Measurements from ENCODE around the gene CC2D1A.

CC2D1A gene

DNA sequence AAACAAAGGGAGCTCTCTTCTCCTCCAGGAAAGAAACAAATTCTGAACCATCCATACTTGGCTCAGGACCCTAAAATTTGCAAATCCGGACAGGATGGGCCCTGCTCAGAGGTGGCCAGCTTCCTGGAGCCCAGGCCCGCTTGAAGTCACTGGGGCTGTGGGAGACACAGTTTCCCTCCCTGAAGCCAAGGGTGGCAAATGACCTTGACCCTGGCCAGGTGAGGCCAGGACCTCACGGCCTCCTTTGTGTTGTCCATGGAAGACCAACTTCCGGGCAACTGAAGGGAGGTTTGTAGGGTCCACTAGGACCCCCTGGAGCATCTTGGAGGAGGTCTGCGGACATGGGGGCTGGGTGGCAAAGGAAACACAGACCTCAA is 23.6 kb upstream of the CC2D1A start:
- no peaks in the 10 kb centered on the region for H3K27me3 Mint-ChIP-seq
- DNase-seq (ENCODE audit: low spot score in 2 of 2) (no peak), ATAC-seq (replicated peaks; ENCODE audit: extremely low read depth, poor library complexity, severe bottlenecking) (no peak)
- peaks cover 60% of the 10 kb centered on the region for H3K4me1 Mint-ChIP-seq
- peak overlapping the region; percentile 75 for H3K27ac Mint-ChIP-seq (ENCODE audit: low read depth)
- H3K36me3 Mint-ChIP-seq (ENCODE audit: insufficient read depth), result peaks cover 2% of the 10 kb centered on the region
- peak overlapping the region; percentile 67 for H3K4me3 Mint-ChIP-seq
- H3K9me3 Mint-ChIP-seq, result no peaks in the 10 kb centered on the region

- Mint-ChIP-seq H3K27ac (ENCODE audit: low read depth) (no peak overlapping the region), H3K9me3 (no peaks in the 10 kb centered on the region), H3K27me3 (no peaks in the 10 kb centered on the region), H3K36me3 (ENCODE audit: insufficient read depth) (peaks cover 2% of the 10 kb centered on the region), H3K4me1 (peaks cover 62% of the 10 kb centered on the region), H3K4me3 (peak overlapping the region; percentile 67)
- ATAC-seq (replicated peaks; ENCODE audit: extremely low read depth, poor library complexity, severe bottlenecking) (no peak), DNase-seq (ENCODE audit: low spot score in 2 of 2) (no peak)
Observed at GRCh38 chr19:13882836-13883235, 23.2 kb upstream of the CC2D1A start.

DNA sequence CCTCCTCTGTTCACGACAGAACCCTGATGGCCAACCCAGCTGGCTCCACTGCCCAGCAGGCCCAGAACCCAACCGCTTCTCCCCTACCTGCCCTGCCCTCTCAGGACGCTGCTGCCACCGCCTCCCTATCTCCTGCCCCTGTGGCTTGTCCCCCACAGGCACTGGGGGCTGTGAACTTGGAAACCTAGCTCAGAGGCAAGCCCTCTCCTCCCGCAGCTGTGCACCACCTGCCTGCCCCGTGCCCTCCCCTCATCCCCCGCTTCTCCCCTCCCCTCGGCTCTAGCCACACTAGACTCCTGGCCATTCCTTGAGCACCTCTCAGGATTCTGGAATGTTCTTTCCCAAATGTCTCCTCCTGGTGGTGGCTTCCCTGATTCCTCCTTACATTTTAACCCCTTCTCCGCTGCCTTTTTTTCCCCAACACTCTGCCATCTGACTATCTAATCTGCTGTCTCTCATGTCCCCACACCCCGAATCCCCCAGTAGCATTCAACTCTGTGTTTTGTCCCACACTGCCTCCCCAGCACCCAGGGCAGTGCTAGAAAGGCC is 22.4 kb upstream of the CC2D1A start:
- no peaks in the 10 kb centered on the region for H3K9me3 Mint-ChIP-seq
- peaks cover 62% of the 10 kb centered on the region for H3K4me1 Mint-ChIP-seq
- H3K27ac Mint-ChIP-seq (ENCODE audit: low read depth), result peak overlapping the region; percentile 91
- no peak for DNase-seq (ENCODE audit: low spot score in 2 of 2)
- ATAC-seq (replicated peaks; ENCODE audit: extremely low read depth, poor library complexity, severe bottlenecking), result no peak
- no peaks in the 10 kb centered on the region for H3K27me3 Mint-ChIP-seq
- no peak overlapping the region for H3K4me3 Mint-ChIP-seq
- peaks cover 2% of the 10 kb centered on the region for H3K36me3 Mint-ChIP-seq (ENCODE audit: insufficient read depth)

- Mint-ChIP-seq H3K4me1 (peaks cover 61% of the 10 kb centered on the region), H3K27me3 (no peaks in the 10 kb centered on the region), H3K36me3 (ENCODE audit: insufficient read depth) (peaks cover 2% of the 10 kb centered on the region), H3K9me3 (no peaks in the 10 kb centered on the region), H3K4me3 (no peak overlapping the region), H3K27ac (ENCODE audit: low read depth) (peak overlapping the region; percentile 91)
- ATAC-seq (replicated peaks; ENCODE audit: extremely low read depth, poor library complexity, severe bottlenecking), result no peak
- DNase-seq (ENCODE audit: low spot score in 2 of 2), result no peak
Observed at GRCh38 chr19:13884726-13885591, 21.0 kb upstream of the CC2D1A start.

DNA sequence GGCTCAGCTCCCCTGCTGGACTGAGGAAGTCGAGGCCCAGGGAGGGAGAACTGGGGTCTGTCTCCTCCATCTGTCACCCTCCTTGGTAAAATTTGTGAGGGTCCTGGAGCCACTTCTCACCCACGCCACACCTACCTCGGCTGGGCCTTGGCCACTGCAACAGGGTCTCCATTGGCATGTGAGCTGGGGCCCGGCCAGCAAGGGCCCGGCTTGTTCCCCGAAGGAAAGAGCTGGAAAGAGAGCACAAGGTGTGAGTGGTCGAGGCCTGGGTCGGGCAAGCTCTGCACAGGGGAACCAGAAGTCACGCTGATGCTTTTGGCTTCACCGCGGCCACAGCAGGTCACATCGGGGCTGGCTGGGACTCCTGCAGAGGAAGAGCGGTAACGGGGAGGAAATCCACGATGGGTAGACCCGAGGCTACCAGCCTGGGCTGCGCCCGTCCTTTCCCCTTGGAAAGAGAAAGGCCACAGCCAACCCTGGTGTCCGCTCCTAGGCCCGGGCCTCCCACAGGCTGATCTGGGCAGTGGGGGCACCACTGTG is 20.1 kb upstream of the CC2D1A start:
- Mint-ChIP-seq H3K9me3 (no peaks in the 10 kb centered on the region), H3K27ac (ENCODE audit: low read depth) (peak overlapping the region; percentile 91), H3K4me3 (peak overlapping the region; percentile 70), H3K4me1 (peaks cover 52% of the 10 kb centered on the region), H3K27me3 (no peaks in the 10 kb centered on the region), H3K36me3 (ENCODE audit: insufficient read depth) (peaks cover 2% of the 10 kb centered on the region)
- no peak for ATAC-seq (replicated peaks; ENCODE audit: extremely low read depth, poor library complexity, severe bottlenecking)
- DNase-seq (ENCODE audit: low spot score in 2 of 2), result no peak

- ATAC-seq (replicated peaks; ENCODE audit: extremely low read depth, poor library complexity, severe bottlenecking), result peak; percentile 97
- Mint-ChIP-seq H3K27me3 (no peaks in the 10 kb centered on the region), H3K4me3 (peak overlapping the region; percentile 70), H3K4me1 (peaks cover 41% of the 10 kb centered on the region), H3K9me3 (no peaks in the 10 kb centered on the region), H3K36me3 (ENCODE audit: insufficient read depth) (peaks cover 2% of the 10 kb centered on the region), H3K27ac (ENCODE audit: low read depth) (peak overlapping the region; percentile 91)
- peak in 1 of 2 donors; percentile 72 for DNase-seq (ENCODE audit: low spot score in 2 of 2)
Observed at GRCh38 chr19:13887018-13887436, 19.0 kb upstream of the CC2D1A start.

DNA sequence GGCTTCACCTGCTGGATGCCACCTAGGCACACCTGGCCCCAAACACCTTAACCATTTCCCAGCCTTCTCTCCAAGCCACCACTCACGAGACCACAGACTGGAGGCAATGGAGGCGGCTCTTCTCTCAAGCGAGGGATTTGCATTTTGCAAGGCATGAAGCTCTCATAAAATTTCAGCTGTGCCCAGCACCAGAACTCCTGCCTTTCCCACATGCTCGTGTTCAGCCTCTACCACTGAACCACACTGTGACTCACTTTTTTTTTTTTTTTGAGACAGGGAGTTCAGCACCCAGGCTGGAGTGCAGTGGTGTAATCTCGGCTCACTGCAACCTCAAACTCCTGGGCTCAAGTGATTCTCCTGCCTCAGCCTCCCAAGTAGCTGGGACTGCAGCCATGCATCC is 18.5 kb upstream of the CC2D1A start:
- no peak for DNase-seq (ENCODE audit: low spot score in 2 of 2)
- H3K4me3 Mint-ChIP-seq, result peak overlapping the region; percentile 70
- peaks cover 2% of the 10 kb centered on the region for H3K36me3 Mint-ChIP-seq (ENCODE audit: insufficient read depth)
- peak; percentile 69 for ATAC-seq (replicated peaks; ENCODE audit: extremely low read depth, poor library complexity, severe bottlenecking)
- peaks cover 36% of the 10 kb centered on the region for H3K4me1 Mint-ChIP-seq
- peak overlapping the region; percentile 91 for H3K27ac Mint-ChIP-seq (ENCODE audit: low read depth)
- no peaks in the 10 kb centered on the region for H3K27me3 Mint-ChIP-seq
- no peaks in the 10 kb centered on the region for H3K9me3 Mint-ChIP-seq

DNA sequence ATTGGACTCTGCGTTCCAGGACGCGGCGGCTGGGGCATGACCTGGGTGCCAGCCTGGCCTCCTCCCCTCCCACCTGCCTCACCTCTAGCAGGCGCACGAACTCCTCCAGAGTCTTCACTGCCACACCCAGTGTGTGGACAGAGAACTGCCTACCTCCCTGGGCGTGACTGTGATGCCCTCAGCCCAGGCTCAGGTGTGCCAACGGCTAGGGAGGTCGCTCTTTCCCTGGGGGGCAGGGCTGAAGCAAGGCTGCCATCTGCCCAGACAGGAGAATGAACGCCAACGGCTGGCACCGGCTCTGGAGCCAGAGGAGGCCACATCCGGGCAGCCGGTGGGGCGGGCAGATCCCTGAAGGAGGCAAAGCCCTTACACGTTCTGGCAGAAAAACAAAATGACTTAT is 17.7 kb upstream of the CC2D1A start:
- Mint-ChIP-seq H3K27ac (ENCODE audit: low read depth) (peak overlapping the region; percentile 51), H3K36me3 (ENCODE audit: insufficient read depth) (peaks cover 2% of the 10 kb centered on the region), H3K4me3 (peak overlapping the region; percentile 70), H3K4me1 (peaks cover 31% of the 10 kb centered on the region), H3K9me3 (no peaks in the 10 kb centered on the region), H3K27me3 (no peaks in the 10 kb centered on the region)
- DNase-seq (ENCODE audit: low spot score in 2 of 2) (no peak), ATAC-seq (replicated peaks; ENCODE audit: extremely low read depth, poor library complexity, severe bottlenecking) (no peak)

GRCh38 chr19:13890136-13890535 is 15.9 kb upstream of the CC2D1A start:
- H3K36me3 Mint-ChIP-seq (ENCODE audit: insufficient read depth), result peaks cover 2% of the 10 kb centered on the region
- no peak overlapping the region for H3K27ac Mint-ChIP-seq (ENCODE audit: low read depth)
- H3K27me3 Mint-ChIP-seq, result no peaks in the 10 kb centered on the region

DNA sequence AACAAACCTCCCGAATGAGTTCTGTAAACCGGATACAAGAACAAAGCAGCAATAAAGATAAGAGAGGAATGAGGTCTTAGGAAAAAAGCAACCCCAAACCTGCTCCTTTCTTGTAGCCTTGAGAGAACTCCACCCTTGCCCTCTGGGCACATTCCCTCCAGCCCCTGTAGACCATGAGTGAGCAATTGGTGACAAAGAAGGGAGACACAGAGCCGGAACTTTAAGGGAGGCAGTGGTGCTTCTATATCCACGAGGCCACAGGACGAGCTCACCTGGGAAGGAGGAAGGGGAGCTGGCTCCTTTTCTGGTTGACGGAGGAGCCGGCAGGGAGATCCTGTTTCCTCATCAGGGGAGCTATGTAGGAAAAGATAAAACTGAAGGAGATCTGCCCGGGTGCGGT is 13.1 kb upstream of the CC2D1A start:
- DNase-seq (ENCODE audit: low spot score in 2 of 2) (no peak), ATAC-seq (replicated peaks; ENCODE audit: extremely low read depth, poor library complexity, severe bottlenecking) (no peak)
- Mint-ChIP-seq H3K9me3 (no peaks in the 10 kb centered on the region), H3K4me1 (no peaks in the 10 kb centered on the region), H3K36me3 (ENCODE audit: insufficient read depth) (no peaks in the 10 kb centered on the region), H3K27ac (ENCODE audit: low read depth) (no peak overlapping the region), H3K27me3 (no peaks in the 10 kb centered on the region), H3K4me3 (no peak overlapping the region)

More at GRCh38 chr19:13890136-13890535, 15.9 kb upstream of the CC2D1A start:
- no peaks in the 10 kb centered on the region for H3K9me3 Mint-ChIP-seq
- ATAC-seq (replicated peaks; ENCODE audit: extremely low read depth, poor library complexity, severe bottlenecking), result no peak
- peaks cover 18% of the 10 kb centered on the region for H3K4me1 Mint-ChIP-seq
- no peak overlapping the region for H3K4me3 Mint-ChIP-seq
- DNase-seq (ENCODE audit: low spot score in 2 of 2), result no peak

DNA sequence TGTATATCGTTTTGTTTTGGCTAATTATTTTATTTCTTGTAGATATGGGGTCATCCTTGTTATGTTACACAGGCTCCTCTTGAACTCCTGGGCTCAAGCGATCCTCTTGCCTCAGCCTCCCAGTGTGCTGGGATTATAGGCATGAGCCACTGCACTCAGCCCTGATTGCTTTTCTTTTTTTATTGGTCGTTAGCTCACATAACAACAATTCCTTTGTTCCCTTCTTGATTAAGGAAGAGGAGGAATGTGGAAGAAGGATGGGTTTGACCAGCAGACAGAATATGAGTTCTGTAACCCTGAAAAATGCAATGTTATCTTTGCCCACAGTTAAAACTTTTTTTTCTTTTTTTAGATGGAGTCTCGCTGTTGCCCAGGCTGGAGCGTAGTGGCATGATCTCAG is 11.4 kb upstream of the CC2D1A start:
- no peak for DNase-seq (ENCODE audit: low spot score in 2 of 2)
- H3K9me3 Mint-ChIP-seq, result no peaks in the 10 kb centered on the region
- no peaks in the 10 kb centered on the region for H3K36me3 Mint-ChIP-seq (ENCODE audit: insufficient read depth)
- H3K27me3 Mint-ChIP-seq, result no peaks in the 10 kb centered on the region
- no peak overlapping the region for H3K27ac Mint-ChIP-seq (ENCODE audit: low read depth)
- H3K4me1 Mint-ChIP-seq, result no peaks in the 10 kb centered on the region
- ATAC-seq (replicated peaks; ENCODE audit: extremely low read depth, poor library complexity, severe bottlenecking), result no peak
- H3K4me3 Mint-ChIP-seq, result no peak overlapping the region

GRCh38 chr19:13896227-13896626 is 9.8 kb upstream of the CC2D1A start:
- Mint-ChIP-seq H3K27ac (ENCODE audit: low read depth) (no peak overlapping the region), H3K27me3 (no peaks in the 10 kb centered on the region), H3K9me3 (no peaks in the 10 kb centered on the region), H3K4me1 (no peaks in the 10 kb centered on the region), H3K4me3 (no peak overlapping the region), H3K36me3 (ENCODE audit: insufficient read depth) (no peaks in the 10 kb centered on the region)
- ATAC-seq (replicated peaks; ENCODE audit: extremely low read depth, poor library complexity, severe bottlenecking), result no peak
- DNase-seq (ENCODE audit: low spot score in 2 of 2), result no peak

DNA sequence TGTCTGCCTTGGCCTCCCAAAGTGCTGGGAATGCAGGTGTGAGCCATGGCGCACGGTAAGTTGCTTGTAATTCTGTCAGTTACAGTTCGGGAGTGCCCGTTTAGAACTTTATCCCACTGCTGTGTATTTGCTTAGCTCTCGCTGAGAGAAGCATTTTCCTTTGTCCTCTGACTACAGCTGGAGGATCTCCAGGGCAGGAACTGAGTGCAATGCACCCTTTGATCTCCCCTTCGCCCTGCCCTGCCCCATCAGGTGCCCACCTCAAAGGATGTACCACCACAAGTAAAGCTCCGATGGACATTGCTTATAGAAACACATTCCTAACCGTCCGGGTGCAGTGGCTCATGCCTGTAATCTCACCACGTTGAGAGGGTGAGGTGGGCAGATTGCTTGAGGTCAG is 6.6 kb upstream of the CC2D1A start:
- ATAC-seq (replicated peaks; ENCODE audit: extremely low read depth, poor library complexity, severe bottlenecking), result no peak
- no peak overlapping the region for H3K4me3 Mint-ChIP-seq
- H3K4me1 Mint-ChIP-seq, result no peaks in the 10 kb centered on the region
- no peak for DNase-seq (ENCODE audit: low spot score in 2 of 2)
- no peaks in the 10 kb centered on the region for H3K9me3 Mint-ChIP-seq
- no peaks in the 10 kb centered on the region for H3K36me3 Mint-ChIP-seq (ENCODE audit: insufficient read depth)
- no peak overlapping the region for H3K27ac Mint-ChIP-seq (ENCODE audit: low read depth)
- H3K27me3 Mint-ChIP-seq, result no peaks in the 10 kb centered on the region
